ENCODE measurements around the gene ISM1.

ISM1 gene

DNA sequence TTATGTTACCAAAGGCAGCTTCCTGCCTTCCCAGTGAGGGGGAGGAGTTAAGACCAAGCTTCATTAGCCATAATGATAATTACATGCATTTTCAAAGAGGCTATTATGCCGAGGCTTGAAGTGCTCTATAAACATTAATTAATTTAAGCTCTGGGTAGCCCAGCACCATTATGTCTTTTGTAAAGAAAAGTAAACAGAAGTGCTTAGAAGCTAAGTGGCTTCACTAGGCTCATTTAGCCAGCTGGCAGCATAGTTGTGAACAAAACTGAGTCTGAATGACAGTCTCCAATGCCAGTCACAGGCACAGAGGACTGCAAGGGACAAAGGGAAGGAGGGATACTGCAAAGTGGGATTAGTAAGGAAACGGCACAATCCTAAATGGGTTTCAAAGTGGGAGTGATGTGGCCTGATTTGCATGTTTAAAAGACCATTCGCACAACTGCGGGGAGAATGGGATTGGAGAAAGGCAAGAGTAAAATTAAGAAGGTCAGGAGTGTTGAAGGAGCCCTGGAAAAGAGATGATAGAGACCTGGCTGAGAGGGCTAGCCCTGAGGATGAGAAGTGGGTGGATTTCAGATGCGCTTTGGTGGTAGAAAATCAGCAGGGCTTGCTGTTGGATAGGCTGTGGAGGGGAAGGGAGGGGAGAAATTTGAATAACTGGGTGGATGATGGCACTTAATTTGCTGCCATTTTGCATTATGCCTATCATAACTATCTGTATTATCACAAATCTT is 20.1 kb upstream of the ISM1 start:
- Histone ChIP-seq H3K27ac (no peak overlapping the region), H3K4me1 (ENCODE audit: low read depth, poor library complexity, severe bottlenecking) (no peaks in the 10 kb centered on the region), H2AFZ (ENCODE audit: low read depth) (no peak overlapping the region), H3K27me3 (ENCODE audit: insufficient read depth, low read depth) (no peaks in the 10 kb centered on the region), H3K36me3 (ENCODE audit: insufficient read depth) (no peaks in the 10 kb centered on the region), H3K4me2 (no peak overlapping the region), H3K4me3 (IDR thresholded peaks at IDR 0.05; ENCODE audit: insufficient read depth, low read depth, low read length) (no peak overlapping the region), H4K20me1 (ENCODE audit: insufficient read depth) (no peaks in the 10 kb centered on the region), H3K9ac (no peak overlapping the region), H3K79me2 (ENCODE audit: insufficient read depth, low read depth) (no peaks in the 10 kb centered on the region)
- TF ChIP-seq, protein P1, sequence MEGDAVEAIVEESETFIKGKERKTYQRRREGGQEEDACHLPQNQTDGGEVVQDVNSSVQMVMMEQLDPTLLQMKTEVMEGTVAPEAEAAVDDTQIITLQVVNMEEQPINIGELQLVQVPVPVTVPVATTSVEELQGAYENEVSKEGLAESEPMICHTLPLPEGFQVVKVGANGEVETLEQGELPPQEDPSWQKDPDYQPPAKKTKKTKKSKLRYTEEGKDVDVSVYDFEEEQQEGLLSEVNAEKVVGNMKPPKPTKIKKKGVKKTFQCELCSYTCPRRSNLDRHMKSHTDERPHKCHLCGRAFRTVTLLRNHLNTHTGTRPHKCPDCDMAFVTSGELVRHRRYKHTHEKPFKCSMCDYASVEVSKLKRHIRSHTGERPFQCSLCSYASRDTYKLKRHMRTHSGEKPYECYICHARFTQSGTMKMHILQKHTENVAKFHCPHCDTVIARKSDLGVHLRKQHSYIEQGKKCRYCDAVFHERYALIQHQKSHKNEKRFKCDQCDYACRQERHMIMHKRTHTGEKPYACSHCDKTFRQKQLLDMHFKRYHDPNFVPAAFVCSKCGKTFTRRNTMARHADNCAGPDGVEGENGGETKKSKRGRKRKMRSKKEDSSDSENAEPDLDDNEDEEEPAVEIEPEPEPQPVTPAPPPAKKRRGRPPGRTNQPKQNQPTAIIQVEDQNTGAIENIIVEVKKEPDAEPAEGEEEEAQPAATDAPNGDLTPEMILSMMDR (conservative IDR thresholded peaks at IDR 0.05; ENCODE audit: low read depth, low read length), result no peak

DNA sequence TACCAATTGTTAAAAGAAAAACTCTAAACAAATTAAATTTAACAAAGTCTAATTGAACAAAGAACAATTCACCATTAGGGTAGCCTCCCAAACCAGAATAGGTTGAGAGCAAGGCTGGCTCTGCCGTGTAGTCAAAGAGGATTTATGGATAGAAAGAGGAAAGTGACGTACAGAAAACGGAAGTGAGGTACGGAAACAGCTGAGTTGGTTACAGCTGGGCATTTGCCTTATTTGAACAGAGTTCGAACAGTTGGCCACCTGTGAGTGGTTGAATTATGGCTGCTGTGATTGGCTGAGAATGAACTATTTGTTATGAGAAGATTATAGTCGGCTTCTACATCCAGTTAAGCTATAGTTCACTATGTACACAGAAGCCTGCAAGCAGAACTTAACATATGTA is 18.5 kb upstream of the ISM1 start:
- Histone ChIP-seq H3K79me2 (ENCODE audit: insufficient read depth, low read depth) (no peaks in the 10 kb centered on the region), H3K4me3 (IDR thresholded peaks at IDR 0.05; ENCODE audit: insufficient read depth, low read depth, low read length) (no peak overlapping the region), H3K4me1 (ENCODE audit: low read depth, poor library complexity, severe bottlenecking) (no peaks in the 10 kb centered on the region), H3K36me3 (ENCODE audit: insufficient read depth) (no peaks in the 10 kb centered on the region), H3K27me3 (ENCODE audit: insufficient read depth, low read depth) (no peaks in the 10 kb centered on the region), H4K20me1 (ENCODE audit: insufficient read depth) (no peaks in the 10 kb centered on the region), H3K4me2 (no peak overlapping the region), H3K9ac (no peak overlapping the region), H2AFZ (ENCODE audit: low read depth) (no peak overlapping the region), H3K27ac (no peak overlapping the region)
- TF ChIP-seq, protein P1 (conservative IDR thresholded peaks at IDR 0.05; ENCODE audit: low read depth, low read length), result no peak

DNA sequence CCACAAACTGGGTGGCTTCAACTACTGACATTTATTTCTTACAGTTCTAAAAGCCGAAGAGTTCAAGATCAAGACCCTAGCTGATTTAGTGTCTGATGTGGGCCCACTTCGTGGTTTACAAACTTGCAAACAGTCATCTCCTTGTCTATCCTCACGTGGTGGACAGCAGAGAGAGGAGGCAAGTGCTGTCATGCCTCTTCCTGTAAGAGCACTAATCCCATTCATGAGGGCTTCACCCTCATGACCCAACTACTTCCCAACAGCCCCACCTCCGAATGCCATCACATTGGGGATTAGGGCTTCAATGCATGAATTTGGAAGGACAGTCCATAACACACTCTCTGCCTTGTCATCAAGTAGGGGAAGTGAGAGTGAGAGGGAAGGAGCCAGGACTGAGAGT is 15.6 kb upstream of the ISM1 start:
- Histone ChIP-seq H4K20me1 (ENCODE audit: insufficient read depth) (no peaks in the 10 kb centered on the region), H3K27me3 (ENCODE audit: insufficient read depth, low read depth) (no peaks in the 10 kb centered on the region), H3K27ac (no peak overlapping the region), H3K9ac (no peak overlapping the region), H3K4me1 (ENCODE audit: low read depth, poor library complexity, severe bottlenecking) (no peaks in the 10 kb centered on the region), H3K4me3 (IDR thresholded peaks at IDR 0.05; ENCODE audit: insufficient read depth, low read depth, low read length) (no peak overlapping the region), H3K79me2 (ENCODE audit: insufficient read depth, low read depth) (no peaks in the 10 kb centered on the region), H3K4me2 (no peak overlapping the region), H2AFZ (ENCODE audit: low read depth) (no peak overlapping the region), H3K36me3 (ENCODE audit: insufficient read depth) (no peaks in the 10 kb centered on the region)
- TF ChIP-seq, protein P1 (conservative IDR thresholded peaks at IDR 0.05; ENCODE audit: low read depth, low read length), result no peak

DNA sequence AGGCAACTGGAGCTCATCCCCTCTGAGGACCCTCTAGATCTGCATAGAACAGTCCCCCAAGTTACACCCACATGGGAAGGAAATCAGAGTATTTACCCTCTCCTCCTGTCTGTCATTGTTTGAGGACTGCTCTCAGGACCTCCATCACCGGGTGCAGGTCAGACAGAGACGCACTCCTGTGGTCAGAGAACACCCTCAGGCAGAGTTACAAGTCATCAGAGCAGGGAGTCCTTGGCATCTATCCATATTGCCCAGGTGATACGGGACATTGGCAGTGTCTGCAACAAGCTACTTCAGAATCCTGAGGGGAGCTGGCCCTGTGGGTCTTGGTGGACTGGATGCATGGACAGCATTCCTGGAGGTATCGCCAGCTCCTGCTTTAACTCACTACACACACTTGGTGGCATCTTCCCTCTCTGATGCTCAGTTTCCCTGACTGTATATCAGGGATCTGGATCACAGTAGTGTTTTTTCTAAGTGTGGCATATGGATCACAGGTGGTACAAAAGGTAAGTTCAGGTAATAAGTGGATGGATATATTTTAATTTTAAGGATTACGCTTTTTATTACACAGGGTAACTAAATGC is 15.1 kb upstream of the ISM1 start:
- Histone ChIP-seq H3K4me2 (no peak overlapping the region), H3K79me2 (ENCODE audit: insufficient read depth, low read depth) (no peaks in the 10 kb centered on the region), H2AFZ (ENCODE audit: low read depth) (no peak overlapping the region), H4K20me1 (ENCODE audit: insufficient read depth) (no peaks in the 10 kb centered on the region), H3K27ac (no peak overlapping the region), H3K27me3 (ENCODE audit: insufficient read depth, low read depth) (no peaks in the 10 kb centered on the region), H3K9ac (no peak overlapping the region), H3K36me3 (ENCODE audit: insufficient read depth) (no peaks in the 10 kb centered on the region), H3K4me1 (ENCODE audit: low read depth, poor library complexity, severe bottlenecking) (no peaks in the 10 kb centered on the region), H3K4me3 (IDR thresholded peaks at IDR 0.05; ENCODE audit: insufficient read depth, low read depth, low read length) (no peak overlapping the region)
- TF ChIP-seq, protein P1 (conservative IDR thresholded peaks at IDR 0.05; ENCODE audit: low read depth, low read length), result no peak
